HL-60 (cell line): ENCODE measurements around the gene SF3B2.

Experiments used
- DNase-seq, 2 experiments: peaks; one replicate each; pipeline ENCODE4 v3.0.0-alpha.2; 2010 to 2020; ENCODE audit warnings: low read depth in 1 of 2, low spot score in 1 of 2
- H3K27ac ChIP-seq: fragments of 250-450 bp; sonication (Bioruptor Pico); replicated peaks from 2 replicates; pipeline ENCODE4 v1.5.1; 2020; ENCODE audit warnings: mild to moderate bottlenecking, moderate library complexity
- H3K27me3 ChIP-seq: fragments of 250-450 bp; sonication (Bioruptor Pico); 2 replicates; pipeline ENCODE4 v1.5.1; 2021; ENCODE audit warnings: mild to moderate bottlenecking, moderate library complexity; ENCODE audit not compliant: insufficient read depth, poor library complexity, severe bottlenecking
- H3K4me3 ChIP-seq: replicated peaks from 2 replicates; pipeline ENCODE4 v1.5.1; 2011; ENCODE audit warnings: mild to moderate bottlenecking, control low read depth, low read length; ENCODE audit not compliant: insufficient read depth
- GABPA ChIP-seq: IDR thresholded peaks from 2 replicates; pipeline ENCODE4 v1.6.1; 2012; ENCODE audit warnings: low read depth
- POLR2AphosphoS5 ChIP-seq: IDR thresholded peaks from 2 replicates; pipeline ENCODE4 v1.6.1; 2012; ENCODE audit warnings: low read depth
- SPI1 ChIP-seq: IDR thresholded peaks from 2 replicates; pipeline ENCODE4 v1.6.1; 2012; ENCODE audit warnings: low read depth, mild to moderate bottlenecking, borderline replicate concordance
- TF ChIP-seq, protein P1 (sequence below): IDR thresholded peaks from one replicate; pipeline ENCODE4 v1.5.1; 2011; ENCODE audit warnings: low read length, control low read depth, inconsistent platforms; ENCODE audit not compliant: insufficient read depth
- TF ChIP-seq, protein P2 (sequence below): IDR thresholded peaks from 2 replicates; pipeline ENCODE4 v1.6.1; 2012; ENCODE audit warnings: low read depth; ENCODE audit not compliant: insufficient replicate concordance

The SF3B2 gene

GRCh38 chr11:66004186-66004585, 48.0 kb upstream of the SF3B2 start:
- DNase-seq, result no peak
- Histone ChIP-seq H3K27ac (no peak overlapping the region), H3K4me3 (no peak overlapping the region), H3K27me3 (no peaks in the 10 kb centered on the region)
- TF ChIP-seq SPI1 (no peak), POLR2AphosphoS5 (no peak), GABPA (no peak)
- TF ChIP-seq, protein P1, sequence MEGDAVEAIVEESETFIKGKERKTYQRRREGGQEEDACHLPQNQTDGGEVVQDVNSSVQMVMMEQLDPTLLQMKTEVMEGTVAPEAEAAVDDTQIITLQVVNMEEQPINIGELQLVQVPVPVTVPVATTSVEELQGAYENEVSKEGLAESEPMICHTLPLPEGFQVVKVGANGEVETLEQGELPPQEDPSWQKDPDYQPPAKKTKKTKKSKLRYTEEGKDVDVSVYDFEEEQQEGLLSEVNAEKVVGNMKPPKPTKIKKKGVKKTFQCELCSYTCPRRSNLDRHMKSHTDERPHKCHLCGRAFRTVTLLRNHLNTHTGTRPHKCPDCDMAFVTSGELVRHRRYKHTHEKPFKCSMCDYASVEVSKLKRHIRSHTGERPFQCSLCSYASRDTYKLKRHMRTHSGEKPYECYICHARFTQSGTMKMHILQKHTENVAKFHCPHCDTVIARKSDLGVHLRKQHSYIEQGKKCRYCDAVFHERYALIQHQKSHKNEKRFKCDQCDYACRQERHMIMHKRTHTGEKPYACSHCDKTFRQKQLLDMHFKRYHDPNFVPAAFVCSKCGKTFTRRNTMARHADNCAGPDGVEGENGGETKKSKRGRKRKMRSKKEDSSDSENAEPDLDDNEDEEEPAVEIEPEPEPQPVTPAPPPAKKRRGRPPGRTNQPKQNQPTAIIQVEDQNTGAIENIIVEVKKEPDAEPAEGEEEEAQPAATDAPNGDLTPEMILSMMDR, result no peak
- TF ChIP-seq, protein P2, sequence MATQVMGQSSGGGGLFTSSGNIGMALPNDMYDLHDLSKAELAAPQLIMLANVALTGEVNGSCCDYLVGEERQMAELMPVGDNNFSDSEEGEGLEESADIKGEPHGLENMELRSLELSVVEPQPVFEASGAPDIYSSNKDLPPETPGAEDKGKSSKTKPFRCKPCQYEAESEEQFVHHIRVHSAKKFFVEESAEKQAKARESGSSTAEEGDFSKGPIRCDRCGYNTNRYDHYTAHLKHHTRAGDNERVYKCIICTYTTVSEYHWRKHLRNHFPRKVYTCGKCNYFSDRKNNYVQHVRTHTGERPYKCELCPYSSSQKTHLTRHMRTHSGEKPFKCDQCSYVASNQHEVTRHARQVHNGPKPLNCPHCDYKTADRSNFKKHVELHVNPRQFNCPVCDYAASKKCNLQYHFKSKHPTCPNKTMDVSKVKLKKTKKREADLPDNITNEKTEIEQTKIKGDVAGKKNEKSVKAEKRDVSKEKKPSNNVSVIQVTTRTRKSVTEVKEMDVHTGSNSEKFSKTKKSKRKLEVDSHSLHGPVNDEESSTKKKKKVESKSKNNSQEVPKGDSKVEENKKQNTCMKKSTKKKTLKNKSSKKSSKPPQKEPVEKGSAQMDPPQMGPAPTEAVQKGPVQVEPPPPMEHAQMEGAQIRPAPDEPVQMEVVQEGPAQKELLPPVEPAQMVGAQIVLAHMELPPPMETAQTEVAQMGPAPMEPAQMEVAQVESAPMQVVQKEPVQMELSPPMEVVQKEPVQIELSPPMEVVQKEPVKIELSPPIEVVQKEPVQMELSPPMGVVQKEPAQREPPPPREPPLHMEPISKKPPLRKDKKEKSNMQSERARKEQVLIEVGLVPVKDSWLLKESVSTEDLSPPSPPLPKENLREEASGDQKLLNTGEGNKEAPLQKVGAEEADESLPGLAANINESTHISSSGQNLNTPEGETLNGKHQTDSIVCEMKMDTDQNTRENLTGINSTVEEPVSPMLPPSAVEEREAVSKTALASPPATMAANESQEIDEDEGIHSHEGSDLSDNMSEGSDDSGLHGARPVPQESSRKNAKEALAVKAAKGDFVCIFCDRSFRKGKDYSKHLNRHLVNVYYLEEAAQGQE, result no peak

- Histone ChIP-seq H3K27ac (no peak overlapping the region), H3K27me3 (peaks cover under 1% of the 10 kb centered on the region), H3K4me3 (no peak overlapping the region)
- TF ChIP-seq POLR2AphosphoS5, result no peak
- no peak for TF ChIP-seq SPI1
- TF ChIP-seq, protein P2, result no peak
- TF ChIP-seq, protein P1, result no peak
- no peak for TF ChIP-seq GABPA
- no peak for DNase-seq
Measured at GRCh38 chr11:66006134-66006890, 45.9 kb upstream of the SF3B2 start.

- H3K27ac ChIP-seq, result no peak overlapping the region
- no peak overlapping the region for H3K4me3 ChIP-seq
- DNase-seq, result no peak
Measured at GRCh38 chr11:66006891-66007176, 45.3 kb upstream of the SF3B2 start.

More at GRCh38 chr11:66006891-66007176, 45.3 kb upstream of the SF3B2 start:
- TF ChIP-seq POLR2AphosphoS5, result no peak
- TF ChIP-seq GABPA, result no peak
- TF ChIP-seq, protein P1, result no peak
- H3K27me3 ChIP-seq, result peaks cover 5% of the 10 kb centered on the region
